Duodenal mucosa (tissue), 2 donors: ENCODE results near the gene SNED1.

Experiments used
- H3K27ac ChIP-seq: one replicate; pipeline ENCODE4 v1.7.0; 2013; ENCODE audit warnings: low read depth, low read length
- H3K27me3 ChIP-seq, 2 donors: one replicate each; pipeline ENCODE4 v1.7.0; 2013; ENCODE audit warnings: low read length in 2 of 2, control low read depth in 1 of 2; ENCODE audit not compliant: insufficient read depth in 2 of 2, control insufficient read depth in 1 of 2
- H3K36me3 ChIP-seq, 2 donors: one replicate each; pipeline ENCODE4 v1.7.0; 2013; ENCODE audit warnings: low read length in 2 of 2, control low read depth in 1 of 2; ENCODE audit not compliant: insufficient read depth in 2 of 2, control insufficient read depth in 1 of 2
- H3K4me1 ChIP-seq, 2 donors: one replicate each; pipeline ENCODE4 v1.7.0; 2013; ENCODE audit warnings: low read length in 2 of 2, control low read depth in 1 of 2; ENCODE audit not compliant: insufficient read depth in 2 of 2, control insufficient read depth in 1 of 2
- H3K4me3 ChIP-seq, 2 donors: one replicate each; pipeline ENCODE4 v1.7.0; 2013; ENCODE audit warnings: low read length in 2 of 2, low read depth in 1 of 2
- H3K9ac ChIP-seq, 2 donors: one replicate each; pipeline ENCODE4 v1.7.0; 2013; ENCODE audit warnings: low read length in 2 of 2, low read depth in 1 of 2
- H3K9me3 ChIP-seq, 2 donors: one replicate each; pipeline ENCODE4 v1.7.0; 2013; ENCODE audit warnings: low read length in 2 of 2, control low read depth in 1 of 2; ENCODE audit not compliant: control insufficient read depth in 1 of 2

Gene SNED1

GRCh38 chr2:240966457-240966905, 31.9 kb upstream of the SNED1 start:
- H3K9me3 ChIP-seq, result no peaks in the 10 kb centered on the region
- no peak overlapping the region for H3K4me3 ChIP-seq
- H3K9ac ChIP-seq, result no peak overlapping the region
- no peaks in the 10 kb centered on the region for H3K27me3 ChIP-seq
- no peak overlapping the region for H3K27ac ChIP-seq
- peaks cover under 1 to 5% of the 10 kb centered on the region in 2 donors for H3K4me1 ChIP-seq
- no peaks in the 10 kb centered on the region for H3K36me3 ChIP-seq

GRCh38 chr2:240966906-240967680, 31.3 kb upstream of the SNED1 start:
- Histone ChIP-seq H3K4me1 (no peaks in the 10 kb centered on the region), H3K9ac (no peak overlapping the region), H3K27me3 (no peaks in the 10 kb centered on the region), H3K36me3 (no peaks in the 10 kb centered on the region), H3K27ac (no peak overlapping the region), H3K9me3 (no peaks in the 10 kb centered on the region), H3K4me3 (no peak overlapping the region)

GRCh38 chr2:240967681-240968621, 30.5 kb upstream of the SNED1 start:
- Histone ChIP-seq H3K27ac (no peak overlapping the region), H3K4me1 (no peaks in the 10 kb centered on the region), H3K36me3 (no peaks in the 10 kb centered on the region), H3K27me3 (no peaks in the 10 kb centered on the region), H3K4me3 (no peak overlapping the region), H3K9me3 (no peaks in the 10 kb centered on the region), H3K9ac (no peak overlapping the region)

- Histone ChIP-seq H3K27me3 (no peaks in the 10 kb centered on the region), H3K9me3 (no peaks in the 10 kb centered on the region), H3K36me3 (no peaks in the 10 kb centered on the region), H3K9ac (no peak overlapping the region), H3K4me3 (no peak overlapping the region), H3K27ac (no peak overlapping the region), H3K4me1 (no peaks in the 10 kb centered on the region)
Observed at GRCh38 chr2:240968731-240969624, 29.4 kb upstream of the SNED1 start.

GRCh38 chr2:240970104-240970503, 28.3 kb upstream of the SNED1 start:
- Histone ChIP-seq H3K27me3 (no peaks in the 10 kb centered on the region), H3K27ac (no peak overlapping the region), H3K36me3 (no peaks in the 10 kb centered on the region), H3K9me3 (no peaks in the 10 kb centered on the region), H3K9ac (no peak overlapping the region), H3K4me1 (no peaks in the 10 kb centered on the region), H3K4me3 (no peak overlapping the region)

GRCh38 chr2:240970816-240971215, 27.6 kb upstream of the SNED1 start:
- H3K4me1 ChIP-seq, result peaks cover 0 to 3% of the 10 kb centered on the region in 2 donors
- H3K27ac ChIP-seq, result no peak overlapping the region
- H3K9ac ChIP-seq, result no peak overlapping the region
- H3K4me3 ChIP-seq, result no peak overlapping the region
- no peaks in the 10 kb centered on the region for H3K9me3 ChIP-seq
- H3K36me3 ChIP-seq, result no peaks in the 10 kb centered on the region
- no peaks in the 10 kb centered on the region for H3K27me3 ChIP-seq

- Histone ChIP-seq H3K36me3 (no peaks in the 10 kb centered on the region), H3K27ac (no peak overlapping the region), H3K4me1 (peaks cover 0 to 3% of the 10 kb centered on the region in 2 donors), H3K27me3 (no peaks in the 10 kb centered on the region), H3K4me3 (no peak overlapping the region), H3K9me3 (no peaks in the 10 kb centered on the region), H3K9ac (no peak overlapping the region)
Observed at GRCh38 chr2:240972201-240972600, 26.2 kb upstream of the SNED1 start.

GRCh38 chr2:240972636-240973521, 25.5 kb upstream of the SNED1 start:
- H3K27ac ChIP-seq, result no peak overlapping the region

More at GRCh38 chr2:240972636-240973521, 25.5 kb upstream of the SNED1 start:
- Histone ChIP-seq H3K4me1 (peaks cover 0 to 3% of the 10 kb centered on the region in 2 donors), H3K9ac (no peak overlapping the region), H3K36me3 (no peaks in the 10 kb centered on the region), H3K27me3 (no peaks in the 10 kb centered on the region), H3K4me3 (no peak overlapping the region), H3K9me3 (no peaks in the 10 kb centered on the region)
